Measurements from ENCODE around the gene ETV1.

Gene ETV1

DNA sequence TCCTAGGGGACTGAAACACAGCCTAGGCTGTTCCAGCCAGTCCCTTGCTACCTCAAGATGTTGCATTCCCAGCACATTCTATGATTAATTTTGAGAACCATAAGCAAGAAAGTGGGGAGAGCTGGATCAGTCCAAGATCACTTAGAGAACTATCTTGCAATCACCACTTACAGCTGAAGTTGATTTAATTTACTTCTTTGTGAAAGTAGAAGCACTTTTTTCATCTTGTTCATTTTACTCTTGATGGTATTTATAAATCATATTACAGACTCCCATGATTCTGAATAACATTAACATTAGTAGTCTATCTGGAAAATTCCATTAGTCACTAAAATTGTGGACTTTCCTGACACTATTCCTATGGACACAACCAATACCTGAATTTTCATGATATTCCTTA lies 118.5 kb downstream of the ETV1 start:
- DNase-seq (ENCODE audit: extremely low read depth, low read depth): no peak
- H3K4me3 ChIP-seq (replicated peaks; ENCODE audit: low read depth, low read length): no peak overlapping the region
- TF ChIP-seq, protein P1, sequence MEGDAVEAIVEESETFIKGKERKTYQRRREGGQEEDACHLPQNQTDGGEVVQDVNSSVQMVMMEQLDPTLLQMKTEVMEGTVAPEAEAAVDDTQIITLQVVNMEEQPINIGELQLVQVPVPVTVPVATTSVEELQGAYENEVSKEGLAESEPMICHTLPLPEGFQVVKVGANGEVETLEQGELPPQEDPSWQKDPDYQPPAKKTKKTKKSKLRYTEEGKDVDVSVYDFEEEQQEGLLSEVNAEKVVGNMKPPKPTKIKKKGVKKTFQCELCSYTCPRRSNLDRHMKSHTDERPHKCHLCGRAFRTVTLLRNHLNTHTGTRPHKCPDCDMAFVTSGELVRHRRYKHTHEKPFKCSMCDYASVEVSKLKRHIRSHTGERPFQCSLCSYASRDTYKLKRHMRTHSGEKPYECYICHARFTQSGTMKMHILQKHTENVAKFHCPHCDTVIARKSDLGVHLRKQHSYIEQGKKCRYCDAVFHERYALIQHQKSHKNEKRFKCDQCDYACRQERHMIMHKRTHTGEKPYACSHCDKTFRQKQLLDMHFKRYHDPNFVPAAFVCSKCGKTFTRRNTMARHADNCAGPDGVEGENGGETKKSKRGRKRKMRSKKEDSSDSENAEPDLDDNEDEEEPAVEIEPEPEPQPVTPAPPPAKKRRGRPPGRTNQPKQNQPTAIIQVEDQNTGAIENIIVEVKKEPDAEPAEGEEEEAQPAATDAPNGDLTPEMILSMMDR (IDR thresholded peaks at IDR 0.05; ENCODE audit: low read depth, low read length, missing control alignments): no peak

DNA sequence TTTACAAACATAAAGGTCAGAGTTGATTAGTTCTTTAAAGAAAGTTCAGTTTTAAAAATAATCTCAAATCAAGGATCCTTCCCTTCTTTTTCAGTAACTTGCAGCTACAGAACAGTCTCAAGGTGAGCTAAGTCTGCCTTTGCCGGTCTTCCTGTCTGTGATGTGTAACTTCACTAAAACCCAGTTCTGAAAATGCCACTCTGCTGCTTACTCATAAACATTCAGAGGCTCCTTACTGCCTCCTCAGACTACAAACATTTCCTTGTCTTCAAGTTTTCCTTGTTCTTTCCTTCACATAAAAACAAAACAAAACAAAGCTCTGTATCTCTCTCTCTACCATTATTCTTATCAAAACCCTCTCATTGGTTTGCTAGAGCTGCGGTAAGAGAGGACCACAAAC lies 128.7 kb downstream of the ETV1 start:
- no peak overlapping the region for H3K4me3 ChIP-seq (replicated peaks; ENCODE audit: low read depth, low read length)
- no peak for DNase-seq (ENCODE audit: extremely low read depth, low read depth)
- TF ChIP-seq, protein P1 (IDR thresholded peaks at IDR 0.05; ENCODE audit: low read depth, low read length, missing control alignments): no peak

DNA sequence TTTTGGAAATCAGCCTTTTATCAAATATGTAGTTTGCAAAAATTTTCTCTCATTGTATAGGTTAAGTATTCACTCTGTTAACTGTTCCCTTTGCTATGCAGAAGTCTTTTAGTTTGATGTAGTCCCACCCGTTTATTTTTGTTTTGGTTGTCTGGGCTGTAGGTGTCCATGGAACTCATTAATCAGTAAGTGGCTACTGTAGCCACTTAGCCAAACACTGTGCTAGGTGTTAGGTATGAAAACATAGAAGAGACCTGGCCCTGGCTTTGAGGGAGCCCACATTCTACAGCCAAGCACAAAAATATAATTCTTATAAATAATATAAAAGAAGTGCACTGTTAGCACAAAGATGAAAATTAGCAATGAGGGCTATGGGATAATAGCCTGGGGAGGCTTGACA lies 133.5 kb downstream of the ETV1 start:
- no peak for DNase-seq (ENCODE audit: extremely low read depth, low read depth)
- TF ChIP-seq, protein P1 (IDR thresholded peaks at IDR 0.05; ENCODE audit: low read depth, low read length, missing control alignments): no peak

DNA sequence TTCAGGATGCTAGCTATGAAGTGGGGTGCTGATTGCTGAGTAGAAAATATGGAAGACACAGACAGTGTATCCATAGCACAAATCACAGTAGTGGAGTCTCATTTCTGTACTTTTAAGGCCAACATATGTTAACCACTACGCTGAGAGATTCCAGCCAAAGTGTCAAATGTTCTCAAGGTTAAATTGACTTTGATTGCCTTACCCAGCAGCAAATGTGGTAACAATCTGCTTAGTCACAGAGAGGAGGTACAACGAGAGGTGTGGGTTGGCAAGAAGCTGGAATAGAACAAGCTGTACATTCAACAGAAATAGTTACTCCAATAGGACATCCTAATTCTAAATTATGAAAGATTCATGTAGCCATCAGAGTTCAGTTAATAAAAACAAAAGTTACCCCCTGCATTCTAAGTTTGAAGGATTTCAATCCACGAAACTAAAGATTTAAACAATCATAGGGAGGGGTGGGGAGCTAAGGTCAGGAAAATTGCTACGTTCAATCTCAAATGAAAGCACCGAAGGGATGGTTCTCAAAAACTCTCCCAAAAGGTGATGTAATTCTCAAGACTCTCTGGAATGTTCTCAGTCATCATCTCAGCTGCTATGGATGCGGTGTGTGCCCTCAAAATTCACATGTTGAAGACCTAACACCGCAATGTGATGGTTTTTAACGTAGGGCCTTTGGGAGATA lies 137.0 kb downstream of the ETV1 start:
- H3K4me3 ChIP-seq (replicated peaks; ENCODE audit: low read depth, low read length): no peak overlapping the region
- DNase-seq (ENCODE audit: extremely low read depth, low read depth): no peak

More for the DNA sequence above, 133.5 kb downstream of the ETV1 start:
- H3K4me3 ChIP-seq (replicated peaks; ENCODE audit: low read depth, low read length): no peak overlapping the region

DNA sequence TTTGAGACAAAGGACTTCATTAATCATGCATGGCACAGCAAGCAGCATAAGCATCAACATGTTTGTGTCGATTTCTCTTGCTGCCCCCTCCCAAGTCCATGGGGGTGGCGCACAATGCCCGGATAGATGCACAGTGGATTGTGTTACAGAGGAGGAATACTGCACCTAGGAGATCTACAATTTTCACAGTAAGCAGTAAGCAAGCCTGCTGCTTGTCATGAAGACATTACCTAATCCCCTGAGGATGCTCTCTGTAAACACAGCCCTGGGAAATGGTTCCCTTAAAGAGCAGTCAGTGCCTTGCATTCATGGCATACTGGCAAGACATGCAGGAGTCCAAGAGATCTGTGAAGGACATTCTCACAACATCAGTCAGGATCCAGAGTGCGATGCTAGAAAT lies 137.7 kb downstream of the ETV1 start:
- no peak overlapping the region for H3K4me3 ChIP-seq (replicated peaks; ENCODE audit: low read depth, low read length)
- TF ChIP-seq, protein P1 (IDR thresholded peaks at IDR 0.05; ENCODE audit: low read depth, low read length, missing control alignments): no peak
- no peak for DNase-seq (ENCODE audit: extremely low read depth, low read depth)

More for the DNA sequence above, 137.0 kb downstream of the ETV1 start:
- TF ChIP-seq, protein P1 (IDR thresholded peaks at IDR 0.05; ENCODE audit: low read depth, low read length, missing control alignments): no peak

DNA sequence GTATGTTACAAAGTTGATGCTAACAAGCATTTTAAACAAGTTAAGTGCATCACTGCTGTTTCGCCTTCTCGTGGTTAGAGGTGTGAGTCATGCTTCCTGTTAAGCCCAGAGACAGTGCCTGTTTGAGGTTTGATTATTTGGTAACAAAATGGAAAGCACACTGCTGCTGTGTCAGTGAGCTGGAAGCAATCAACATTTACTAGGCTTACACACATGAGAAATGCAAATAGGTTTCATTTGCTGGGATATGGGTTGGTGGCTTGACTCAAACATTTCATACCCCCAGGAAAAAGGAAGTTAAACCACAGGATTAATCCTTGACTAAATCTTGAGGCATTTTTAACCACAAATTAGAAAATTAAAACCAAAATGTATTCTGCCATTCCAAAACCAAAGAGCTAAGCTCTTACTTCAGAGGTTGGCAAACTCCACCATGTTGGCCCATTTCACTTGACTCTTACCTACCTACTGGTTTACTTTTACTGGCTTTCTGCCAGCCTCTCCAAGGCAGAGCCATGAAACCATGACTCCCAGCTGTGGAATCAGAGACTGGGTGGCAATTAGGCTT lies 139.2 kb downstream of the ETV1 start:
- no peak overlapping the region for H3K4me3 ChIP-seq (replicated peaks; ENCODE audit: low read depth, low read length)
- TF ChIP-seq, protein P1 (IDR thresholded peaks at IDR 0.05; ENCODE audit: low read depth, low read length, missing control alignments): no peak
- peak; percentile 99 for DNase-seq (ENCODE audit: extremely low read depth, low read depth)
